Colon (tissue), 2 donors: ENCODE data around the gene NDUFB10.

Source experiments
- FAIRE-seq: peaks from 2 replicates; lab custom pipeline; 2012; peaks lifted over from hg19 to GRCh38; lab: Jason Lieb, UNC
- donor health status: control.
- donor health status: control.

The NDUFB10 gene

GRCh38 chr16:1971796-1972489, 12.6 kb downstream of the NDUFB10 start, which contains the start of gene TBL3:
Gene TBL3, plus strand, starts transcription at chr16:1972053. Its CDS starts 112 bp downstream, at chr16:1972165.
- FAIRE-seq, result no peak

- no peak for FAIRE-seq
Observed at GRCh38 chr16:1972490-1972877, 13.1 kb downstream of the NDUFB10 start.

GRCh38 chr16:1973461-1974156, 14.3 kb downstream of the NDUFB10 start:
- no peak for FAIRE-seq

- FAIRE-seq, result no peak
Observed at GRCh38 chr16:1974157-1975070, 15.1 kb downstream of the NDUFB10 start.

- no peak for FAIRE-seq
Observed at GRCh38 chr16:1975432-1976215, 16.3 kb downstream of the NDUFB10 start.

- no peak for FAIRE-seq
Observed at GRCh38 chr16:1976216-1976520, 16.8 kb downstream of the NDUFB10 start.

- FAIRE-seq, result no peak
Observed at GRCh38 chr16:1976951-1977874, 17.9 kb downstream of the NDUFB10 start.

- FAIRE-seq, result no peak
Observed at GRCh38 chr16:1977875-1978268, 18.5 kb downstream of the NDUFB10 start.

GRCh38 chr16:1978476-1979120, 19.3 kb downstream of the NDUFB10 start:
- FAIRE-seq, result no peak

- FAIRE-seq, result no peak
Observed at GRCh38 chr16:1979271-1980029, 20.1 kb downstream of the NDUFB10 start.

- FAIRE-seq, result no peak
Observed at GRCh38 chr16:1980030-1980769, 20.9 kb downstream of the NDUFB10 start.

- no peak for FAIRE-seq
Observed at GRCh38 chr16:1980770-1981087, 21.4 kb downstream of the NDUFB10 start.

- no peak for FAIRE-seq
Observed at GRCh38 chr16:1981398-1981836, 22.1 kb downstream of the NDUFB10 start, which contains the start of gene NOXO1. Gene NOXO1, minus strand, starts transcription at chr16:1981469. Its CDS starts 290 bp downstream, at chr16:1981179.

- no peak for FAIRE-seq
Observed at GRCh38 chr16:1982013-1982433, 22.7 kb downstream of the NDUFB10 start.

- FAIRE-seq, result no peak
Observed at GRCh38 chr16:1982991-1983543, 23.7 kb downstream of the NDUFB10 start.

GRCh38 chr16:1983544-1984346, 24.4 kb downstream of the NDUFB10 start, which contains the start of gene GFER:
Gene GFER, plus strand, starts transcription at chr16:1984193. Its CDS starts 26 bp downstream, at chr16:1984219.
- no peak for FAIRE-seq
